GM12874 (cell line): ENCODE results near the gene FAM163A.

Experiments
- TF ChIP-seq, protein P1 (sequence below): IDR thresholded peaks from 2 replicates; pipeline ENCODE4 v1.5.1; 2011; ENCODE audit warnings: low read depth, mild to moderate bottlenecking, control low read depth, low read length, moderate library complexity; ENCODE audit not compliant: insufficient read depth

Gene FAM163A

DNA sequence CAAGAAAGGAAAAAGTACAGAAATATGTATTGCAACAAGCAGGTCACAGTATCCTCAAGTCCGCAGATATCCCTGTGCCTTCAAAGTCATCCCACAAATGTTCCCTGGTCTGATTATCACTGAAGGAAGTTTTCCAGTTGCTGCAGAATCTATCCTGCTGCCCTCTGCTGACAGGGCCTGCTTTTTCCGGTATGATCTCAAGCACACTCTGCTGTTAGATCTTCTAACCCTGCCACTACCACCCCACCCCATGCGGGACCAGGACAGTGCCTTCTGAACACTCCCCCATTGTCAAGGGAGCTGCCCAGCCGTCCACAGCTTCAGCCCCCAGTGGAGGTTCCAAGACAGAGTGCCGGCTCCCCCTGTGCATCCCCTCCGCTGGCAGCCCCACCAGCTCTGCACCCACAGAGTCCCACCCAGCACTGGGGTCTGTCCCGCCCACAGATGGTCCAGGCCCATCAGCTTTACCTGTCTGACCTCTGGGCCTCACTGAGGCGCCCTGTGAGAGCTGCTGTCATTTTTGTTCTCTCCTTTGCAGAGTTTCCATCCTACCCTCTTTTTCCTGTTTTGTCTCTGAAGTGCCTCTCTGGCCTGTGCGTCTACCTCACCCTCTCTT is 27.9 kb downstream of the FAM163A start:
- TF ChIP-seq, protein P1, sequence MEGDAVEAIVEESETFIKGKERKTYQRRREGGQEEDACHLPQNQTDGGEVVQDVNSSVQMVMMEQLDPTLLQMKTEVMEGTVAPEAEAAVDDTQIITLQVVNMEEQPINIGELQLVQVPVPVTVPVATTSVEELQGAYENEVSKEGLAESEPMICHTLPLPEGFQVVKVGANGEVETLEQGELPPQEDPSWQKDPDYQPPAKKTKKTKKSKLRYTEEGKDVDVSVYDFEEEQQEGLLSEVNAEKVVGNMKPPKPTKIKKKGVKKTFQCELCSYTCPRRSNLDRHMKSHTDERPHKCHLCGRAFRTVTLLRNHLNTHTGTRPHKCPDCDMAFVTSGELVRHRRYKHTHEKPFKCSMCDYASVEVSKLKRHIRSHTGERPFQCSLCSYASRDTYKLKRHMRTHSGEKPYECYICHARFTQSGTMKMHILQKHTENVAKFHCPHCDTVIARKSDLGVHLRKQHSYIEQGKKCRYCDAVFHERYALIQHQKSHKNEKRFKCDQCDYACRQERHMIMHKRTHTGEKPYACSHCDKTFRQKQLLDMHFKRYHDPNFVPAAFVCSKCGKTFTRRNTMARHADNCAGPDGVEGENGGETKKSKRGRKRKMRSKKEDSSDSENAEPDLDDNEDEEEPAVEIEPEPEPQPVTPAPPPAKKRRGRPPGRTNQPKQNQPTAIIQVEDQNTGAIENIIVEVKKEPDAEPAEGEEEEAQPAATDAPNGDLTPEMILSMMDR, result no peak

GRCh38 chr1:179773264-179773663 is 30.2 kb downstream of the FAM163A start:
- TF ChIP-seq, protein P1, result no peak

GRCh38 chr1:179774000-179774399 is 30.9 kb downstream of the FAM163A start:
- TF ChIP-seq, protein P1, result no peak

GRCh38 chr1:179774566-179774965 is 31.5 kb downstream of the FAM163A start:
- TF ChIP-seq, protein P1, result no peak

GRCh38 chr1:179775009-179775408 is 31.9 kb downstream of the FAM163A start:
- TF ChIP-seq, protein P1, result no peak

DNA sequence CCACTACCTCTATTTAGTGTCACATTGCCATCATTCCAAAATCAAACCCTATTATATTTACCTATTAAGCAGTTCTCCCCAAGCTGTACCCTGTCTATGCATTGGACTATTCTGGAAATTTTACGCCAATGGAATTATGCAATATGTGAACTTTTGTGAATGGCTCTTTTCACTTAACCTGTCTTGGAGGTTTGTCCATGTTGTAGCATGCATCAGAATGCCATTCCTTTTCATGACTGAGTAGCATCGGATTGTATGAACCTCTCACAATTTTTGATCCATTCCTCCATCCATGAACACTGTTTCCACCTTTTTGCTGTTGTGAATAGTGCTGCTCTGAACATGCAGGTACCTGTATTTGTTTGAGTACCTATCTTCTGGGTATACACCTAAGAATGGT is 33.7 kb downstream of the FAM163A start:
- TF ChIP-seq, protein P1, result no peak

- TF ChIP-seq, protein P1, result no peak
Measured at GRCh38 chr1:179777731-179778130, 34.6 kb downstream of the FAM163A start.
